Esophagus muscularis mucosa (tissue), 4 donors: ENCODE data around the gene TTLL5. TPM values are rescaled to one million over a fixed set of nuclear protein-coding genes. Genes with fewer than 3 reads are reported as not detected.

ENCODE experiments used
- DNase-seq: peaks from one replicate; pipeline ENCODE4 v3.0.0-alpha.2; 2017; ENCODE audit errors: extremely low spot score
- H3K27ac ChIP-seq, 4 donors: fragments of 200-600 bp; sonication (generic); replicated peaks in 1 of 4; 1 replicate in 3 of 4; 2 replicates in 1 of 4; pipeline ENCODE4 v1.5.1; 2016 to 2019; ENCODE audit warnings: mild to moderate bottlenecking in 1 of 4
- H3K27me3 ChIP-seq, 4 donors: fragments of 200-600 bp; sonication (generic); one replicate each; pipeline versions ENCODE4 v1.5.1 to v1.6.0; 2016 to 2019
- H3K36me3 ChIP-seq, 4 donors: fragments of 200-600 bp; sonication (generic); one replicate each; pipeline ENCODE4 v1.5.1; 2016 to 2019
- H3K4me1 ChIP-seq, 4 donors: fragments of 200-600 bp; sonication (generic); one replicate each; pipeline ENCODE4 v1.5.1; 2016 to 2019
- H3K4me3 ChIP-seq, 4 donors: fragments of 200-600 bp; sonication (generic); 1 replicate in 2 of 4; 2 replicates in 2 of 4; pipeline ENCODE4 v1.5.1; 2016 to 2019; ENCODE audit warnings: mild to moderate bottlenecking in 4 of 4, moderate library complexity in 1 of 4
- H3K9me3 ChIP-seq, 4 donors: fragments of 200-600 bp; sonication (generic); 1 replicate in 3 of 4; 2 replicates in 1 of 4; pipeline ENCODE4 v1.5.1; 2016 to 2019
- EP300 ChIP-seq: sonication (generic); formaldehyde crosslinking; IDR thresholded peaks from one replicate; pipeline ENCODE4 v1.6.1; 2017; ENCODE audit warnings: antibody characterized with exemption
- POLR2A ChIP-seq: fragments of 450-650 bp; IDR thresholded peaks from one replicate; pipeline ENCODE4 v1.6.1; 2017; ENCODE audit warnings: antibody characterized with exemption, moderate library complexity, mild to moderate bottlenecking, low read depth
- POLR2AphosphoS5 ChIP-seq, 2 donors: sonication (generic); formaldehyde crosslinking; IDR thresholded peaks; one replicate each; pipeline ENCODE4 v1.6.1; 2017; ENCODE audit warnings: antibody characterized with exemption in 2 of 2
- WGBS: methylation state at CpG from one replicate; pipeline ENCODE4 v1.1.5; 2018; 5-methylcytosine and 5-hydroxymethylcytosine counted together
- intact Hi-C: fragments of 100-400 bp; cut with DNase I; formaldehyde crosslinking; loops from one replicate; pipeline ENCODE4 v1.15.1; 2023
- total RNA-seq, 4 donors: library from RNA; depleted of rRNA; stranded (reverse); fragments of >200 nt; gene quantifications; one replicate each; pipeline versions ENCODE4 v1.1.0 to v1.2.1, GENCODE V29; 2016
- TF ChIP-seq, protein P1 (sequence below), 3 experiments: fragments of 200-600 bp in 2 of 3; fragments of 450-650 bp in 1 of 3; sonication (generic) in 2 of 3; IDR thresholded peaks; one replicate each; pipeline ENCODE4 v1.5.1; 2017 to 2019; ENCODE audit warnings: antibody characterized with exemption in 3 of 3, mild to moderate bottlenecking in 2 of 3, moderate library complexity in 1 of 3

TTLL5 gene
- total RNA-seq, 4 donors from 2014 or later, result 16.9 to 26.6 (median 21.2) TPM

- no peak overlapping the region for H3K4me3 ChIP-seq
- no peaks in the 10 kb centered on the region for H3K9me3 ChIP-seq
- intact Hi-C loops, result no loop called here
- no peak for DNase-seq
- no peaks in the 10 kb centered on the region for H3K27me3 ChIP-seq
- WGBS, result 100% methylated on average over 3 of the region's 3 CpGs
- TF ChIP-seq, protein P1, sequence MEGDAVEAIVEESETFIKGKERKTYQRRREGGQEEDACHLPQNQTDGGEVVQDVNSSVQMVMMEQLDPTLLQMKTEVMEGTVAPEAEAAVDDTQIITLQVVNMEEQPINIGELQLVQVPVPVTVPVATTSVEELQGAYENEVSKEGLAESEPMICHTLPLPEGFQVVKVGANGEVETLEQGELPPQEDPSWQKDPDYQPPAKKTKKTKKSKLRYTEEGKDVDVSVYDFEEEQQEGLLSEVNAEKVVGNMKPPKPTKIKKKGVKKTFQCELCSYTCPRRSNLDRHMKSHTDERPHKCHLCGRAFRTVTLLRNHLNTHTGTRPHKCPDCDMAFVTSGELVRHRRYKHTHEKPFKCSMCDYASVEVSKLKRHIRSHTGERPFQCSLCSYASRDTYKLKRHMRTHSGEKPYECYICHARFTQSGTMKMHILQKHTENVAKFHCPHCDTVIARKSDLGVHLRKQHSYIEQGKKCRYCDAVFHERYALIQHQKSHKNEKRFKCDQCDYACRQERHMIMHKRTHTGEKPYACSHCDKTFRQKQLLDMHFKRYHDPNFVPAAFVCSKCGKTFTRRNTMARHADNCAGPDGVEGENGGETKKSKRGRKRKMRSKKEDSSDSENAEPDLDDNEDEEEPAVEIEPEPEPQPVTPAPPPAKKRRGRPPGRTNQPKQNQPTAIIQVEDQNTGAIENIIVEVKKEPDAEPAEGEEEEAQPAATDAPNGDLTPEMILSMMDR (IDR thresholded peaks at IDR 0.05), result no peak
- TF ChIP-seq POLR2A, result no peak
- no peak for TF ChIP-seq EP300
- H3K27ac ChIP-seq, result no peak overlapping the region
- peaks cover 13 to 88% (median 62%) of the 10 kb centered on the region in 4 donors for H3K36me3 ChIP-seq
- peaks cover 0 to 9% (median 5%) of the 10 kb centered on the region in 4 donors for H3K4me1 ChIP-seq
Measured at GRCh38 chr14:75967866-75968265, 306.8 kb downstream of the TTLL5 start.

GRCh38 chr14:75968456-75968855, 307.4 kb downstream of the TTLL5 start:
- Histone ChIP-seq H3K27ac (peak overlapping the region in 3 of 4 donors; percentile 10 to 44 (median 36)), H3K9me3 (no peaks in the 10 kb centered on the region), H3K36me3 (peaks cover 9 to 82% (median 56%) of the 10 kb centered on the region in 4 donors), H3K4me3 (peak overlapping the region in 1 of 4 donors; percentile 9), H3K4me1 (peaks cover 0 to 13% (median 8%) of the 10 kb centered on the region in 4 donors), H3K27me3 (no peaks in the 10 kb centered on the region)
- intact Hi-C loops, result no loop called here
- DNase-seq, result no peak
- WGBS, result 41% methylated on average over 4 of the region's 4 CpGs
- TF ChIP-seq POLR2AphosphoS5 (IDR thresholded peaks at IDR 0.05), result peak in 1 of 2 donors; percentile 10
- TF ChIP-seq POLR2A, result no peak

DNA sequence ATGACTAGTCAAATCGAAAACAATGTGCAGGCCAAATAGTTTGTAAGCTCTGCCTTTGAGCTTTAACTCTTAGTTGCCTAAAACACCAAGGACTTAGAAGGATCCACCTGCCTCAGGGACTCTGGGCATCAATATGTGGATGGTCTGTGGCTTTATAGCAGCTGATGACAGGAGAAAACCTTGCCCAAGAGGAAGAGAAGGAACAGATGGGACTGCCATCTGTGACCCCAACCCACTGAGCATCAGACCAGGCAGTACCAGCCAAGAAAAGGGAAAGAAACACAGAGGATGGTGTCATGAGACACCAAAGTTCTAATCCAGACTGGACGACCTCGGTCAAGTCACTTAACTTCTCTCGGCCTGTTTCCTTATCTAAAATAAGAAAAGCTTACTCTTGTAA, 308.1 kb downstream of the TTLL5 start:
- no peak for DNase-seq
- TF ChIP-seq EP300 (no peak), POLR2A (no peak), POLR2AphosphoS5 (IDR thresholded peaks at IDR 0.05) (no peak)
- TF ChIP-seq, protein P1 (IDR thresholded peaks at IDR 0.05), result no peak
- no peaks in the 10 kb centered on the region for H3K27me3 ChIP-seq
- no peak overlapping the region for H3K4me3 ChIP-seq
- WGBS, result 68% methylated on average over 4 of the region's 4 CpGs
- peak overlapping the region in 3 of 4 donors; percentile 10 to 44 (median 36) for H3K27ac ChIP-seq
- peaks cover 5 to 76% (median 50%) of the 10 kb centered on the region in 4 donors for H3K36me3 ChIP-seq
- H3K4me1 ChIP-seq, result peaks cover 0 to 13% (median 8%) of the 10 kb centered on the region in 4 donors
- intact Hi-C loops, result no loop called here
- no peaks in the 10 kb centered on the region for H3K9me3 ChIP-seq

DNA sequence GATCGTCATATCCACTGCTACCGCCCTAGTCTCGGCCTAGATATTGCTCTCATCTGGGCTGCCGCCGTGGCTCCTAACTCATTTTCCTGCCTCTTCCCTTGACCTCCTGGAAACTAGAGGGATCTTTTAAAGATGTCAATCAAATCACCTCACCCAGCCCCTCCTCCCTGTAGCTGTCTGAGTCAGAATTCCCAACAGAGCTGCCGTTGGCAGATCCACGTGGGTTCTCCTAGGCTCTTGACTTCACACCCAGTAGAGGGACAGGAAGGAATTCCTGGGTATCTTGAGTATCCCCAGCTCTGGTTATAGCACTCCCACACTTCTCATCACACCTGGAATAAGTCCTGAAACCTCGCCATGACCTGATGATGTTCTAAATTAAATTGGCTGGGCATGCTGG, 308.8 kb downstream of the TTLL5 start:
- Histone ChIP-seq H3K4me1 (peaks cover 0 to 13% (median 8%) of the 10 kb centered on the region in 4 donors), H3K27me3 (no peaks in the 10 kb centered on the region), H3K4me3 (no peak overlapping the region), H3K36me3 (peaks cover 5 to 68% (median 42%) of the 10 kb centered on the region in 4 donors), H3K27ac (no peak overlapping the region), H3K9me3 (no peaks in the 10 kb centered on the region)
- intact Hi-C loops, result no loop called here
- DNase-seq, result no peak
- 79% methylated on average over 7 of the region's 8 CpGs for WGBS
- TF ChIP-seq EP300 (no peak), POLR2A (no peak), POLR2AphosphoS5 (IDR thresholded peaks at IDR 0.05) (no peak)
- TF ChIP-seq, protein P1 (IDR thresholded peaks at IDR 0.05), result no peak

DNA sequence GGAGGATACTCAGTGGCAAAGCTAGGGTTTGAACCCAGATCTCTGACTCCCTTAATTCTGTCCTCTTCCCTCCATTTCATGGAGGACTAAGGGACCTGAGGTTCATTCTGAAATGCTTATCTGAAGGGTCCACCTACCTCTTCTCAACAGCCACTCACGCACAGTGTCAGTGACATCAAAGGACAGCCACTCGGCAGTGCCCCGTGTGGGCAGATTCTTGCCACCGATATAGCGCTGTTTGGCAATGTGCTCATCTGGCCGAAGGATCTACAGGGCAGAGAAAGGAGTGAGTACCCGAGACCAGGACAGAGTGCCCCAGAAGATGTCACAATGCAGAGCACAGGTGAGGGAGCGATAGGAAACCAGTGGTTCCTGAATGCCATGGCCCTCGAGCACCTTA, 309.9 kb downstream of the TTLL5 start:
- intact Hi-C loops, result no loop called here
- 92% methylated on average over 9 of the region's 9 CpGs for WGBS
- TF ChIP-seq EP300 (no peak), POLR2A (no peak), POLR2AphosphoS5 (IDR thresholded peaks at IDR 0.05) (no peak)
- TF ChIP-seq, protein P1 (IDR thresholded peaks at IDR 0.05), result no peak

More for the DNA sequence above, 309.9 kb downstream of the TTLL5 start:
- no peaks in the 10 kb centered on the region for H3K27me3 ChIP-seq
- H3K36me3 ChIP-seq, result peaks cover 5 to 57% (median 31%) of the 10 kb centered on the region in 4 donors
- no peaks in the 10 kb centered on the region for H3K9me3 ChIP-seq
- no peak overlapping the region for H3K4me3 ChIP-seq
- H3K27ac ChIP-seq, result no peak overlapping the region
- DNase-seq, result no peak
- H3K4me1 ChIP-seq, result peaks cover 0 to 13% (median 9%) of the 10 kb centered on the region in 4 donors
